GM12878 (cell line): ENCODE results near the gene IL22RA2. TPM values are rescaled to one million over a fixed set of nuclear protein-coding genes. Genes with fewer than 3 reads are reported as not detected.

Source experiments
- BCL11A ChIP-seq: IDR thresholded peaks from 2 replicates; pipeline ENCODE4 v1.6.1; 2011; ENCODE audit warnings: low read depth, low read length
- CBFB ChIP-seq: IDR thresholded peaks from 2 replicates; pipeline ENCODE4 v1.6.1; 2016; ENCODE audit warnings: antibody characterized with exemption, low read depth
- CHD1 ChIP-seq: IDR thresholded peaks from 2 replicates; pipeline ENCODE4 v1.6.1; 2012; ENCODE audit warnings: low read depth, low read length, improper control_type of control experiment
- CUX1 ChIP-seq: IDR thresholded peaks from 2 replicates; pipeline ENCODE4 v1.6.1; 2012; ENCODE audit warnings: improper control_type of control experiment, low read depth, low read length; ENCODE audit not compliant: insufficient replicate concordance
- DPF2 ChIP-seq: fragments of 450-650 bp; IDR thresholded peaks from 2 replicates; pipeline ENCODE4 v1.6.1; 2017; ENCODE audit warnings: mild to moderate bottlenecking
- EGR1 ChIP-seq, 2 experiments: IDR thresholded peaks; 1 replicate in 1 of 2; 2 replicates in 1 of 2; pipeline ENCODE4 v1.6.1; 2011 to 2012; ENCODE audit warnings: low read depth in 2 of 2, low read length in 2 of 2, borderline replicate concordance in 1 of 2, mild to moderate bottlenecking in 1 of 2, moderate library complexity in 1 of 2
- EZH2 ChIP-seq: IDR thresholded peaks from 2 replicates; pipeline ENCODE4 v1.6.1; 2012; ENCODE audit warnings: low read depth, mild to moderate bottlenecking, control low read depth, inconsistent platforms, low read length, borderline replicate concordance; ENCODE audit not compliant: control insufficient read depth
- GABPA ChIP-seq: IDR thresholded peaks from 2 replicates; pipeline ENCODE4 v1.6.1; 2014; ENCODE audit warnings: antibody characterized with exemption, low read depth, mild to moderate bottlenecking, inconsistent platforms
- MXI1 ChIP-seq: fragments of 150-350 bp; IDR thresholded peaks from 2 replicates; pipeline ENCODE4 v1.6.1; 2011; ENCODE audit warnings: low read depth, mild to moderate bottlenecking, inconsistent platforms, low read length, improper control_type of control experiment
- PAX5 ChIP-seq: IDR thresholded peaks from 2 replicates; pipeline ENCODE4 v1.6.1; 2011; ENCODE audit warnings: low read depth, low read length, borderline replicate concordance
- POLR2AphosphoS5 ChIP-seq: IDR thresholded peaks from 2 replicates; pipeline ENCODE4 v1.6.1; 2011; ENCODE audit warnings: mild to moderate bottlenecking, low read length, inconsistent platforms
- SMAD1 ChIP-seq: fragments of 450-650 bp; IDR thresholded peaks from 2 replicates; pipeline ENCODE4 v1.6.1; 2018; ENCODE audit warnings: mild to moderate bottlenecking, low read depth; ENCODE audit not compliant: partially characterized antibody
- SP1 ChIP-seq: IDR thresholded peaks from one replicate; pipeline ENCODE4 v1.6.1; 2011; ENCODE audit warnings: low read depth, low read length
- SRF ChIP-seq, 2 experiments: IDR thresholded peaks; 2 replicates each; pipeline ENCODE4 v1.6.1; 2011; ENCODE audit warnings: low read depth in 2 of 2, low read length in 2 of 2, mild to moderate bottlenecking in 1 of 2, moderate library complexity in 1 of 2
- USF1 ChIP-seq: IDR thresholded peaks from 2 replicates; pipeline ENCODE4 v1.6.1; 2011; ENCODE audit warnings: borderline replicate concordance, low read depth, mild to moderate bottlenecking, moderate library complexity, mixed read lengths, low read length; ENCODE audit not compliant: insufficient read depth; ENCODE audit errors: extremely low read length
- ZBTB33 ChIP-seq: fragments of 450-650 bp; IDR thresholded peaks from 2 replicates; pipeline ENCODE4 v1.6.1; 2017; ENCODE audit warnings: mild to moderate bottlenecking
- ZBTB4 ChIP-seq: fragments of 450-650 bp; formaldehyde crosslinking; IDR thresholded peaks from 2 replicates; pipeline ENCODE4 v1.4.0; 2022; ENCODE audit warnings: mild to moderate bottlenecking, moderate library complexity
- polyA plus RNA-seq, 11 experiments: library from polyadenylated mRNA; depleted of rRNA in 4 of 11; unstranded in 6 of 11; stranded (reverse) in 5 of 11; fragments of >200 nt; fragmentation: Nextera tagmentation in 4 of 11; fragmentation: Illumina TruSeq in 1 of 11; extraction: Ambion mirVana in 4 of 11; extraction: Trizol in 1 of 11; gene quantifications; 1 replicate in 1 of 11; 2 replicates in 10 of 11; pipeline versions ENCODE4 v1.2.1 to v1.2.3, GENCODE V29; 2011 to 2016; ENCODE audit warnings: inconsistent platforms in 2 of 11, missing spikeins in 2 of 11, low read depth in 1 of 11
- total RNA-seq, 4 experiments: library from RNA; depleted of rRNA in 3 of 4; stranded (reverse); fragments of >200 nt in 3 of 4; fragmentation: Illumina TruSeq in 1 of 4; extraction: Trizol in 1 of 4; gene quantifications; 2 replicates each; pipeline versions ENCODE4 v1.2.1 to v1.2.3, GENCODE V29; 2013 to 2021

The IL22RA2 gene
- total and polyA plus RNA-seq, 10 of the 15 experiments (the other 5 are each of a cell fraction or from before 2014, with no cell fraction given): 0.05 to 0.22 (median 0.09) TPM; not detected in 3

GRCh38 chr6:137165375-137166246 lies 7.8 kb downstream of the IL22RA2 start (continued):
- TF ChIP-seq GABPA (no peak), CBFB (peak; percentile 81; the same call in 1 of the 2 replicates), CHD1 (no peak), POLR2AphosphoS5 (no peak; the same call in 1 of the 2 replicates), EGR1 (IDR thresholded peaks at IDR 0.05; ENCODE audit: borderline replicate concordance in 1 of 2, low read depth in 2 of 2, low read length in 2 of 2) (no peak), ZBTB4 (CRISPR knock-in tag) (no peak), SMAD1 (no peak), BCL11A (no peak; the same call in 1 of the 2 replicates), PAX5 (peak; percentile 58; the same call in 1 of the 2 replicates), SRF (IDR thresholded peaks at IDR 0.05; ENCODE audit: low read depth in 2 of 2, low read length in 2 of 2) (peak; percentile 47 to 81; a peak in 2 of 4 replicates), EZH2 (no peak), CUX1 (peak; percentile 64), DPF2 (peak; percentile 88), USF1 (no peak), MXI1 (no peak), SP1 (no peak), ZBTB33 (no peak)
